ENCODE results near the gene C17orf113.

DNA sequence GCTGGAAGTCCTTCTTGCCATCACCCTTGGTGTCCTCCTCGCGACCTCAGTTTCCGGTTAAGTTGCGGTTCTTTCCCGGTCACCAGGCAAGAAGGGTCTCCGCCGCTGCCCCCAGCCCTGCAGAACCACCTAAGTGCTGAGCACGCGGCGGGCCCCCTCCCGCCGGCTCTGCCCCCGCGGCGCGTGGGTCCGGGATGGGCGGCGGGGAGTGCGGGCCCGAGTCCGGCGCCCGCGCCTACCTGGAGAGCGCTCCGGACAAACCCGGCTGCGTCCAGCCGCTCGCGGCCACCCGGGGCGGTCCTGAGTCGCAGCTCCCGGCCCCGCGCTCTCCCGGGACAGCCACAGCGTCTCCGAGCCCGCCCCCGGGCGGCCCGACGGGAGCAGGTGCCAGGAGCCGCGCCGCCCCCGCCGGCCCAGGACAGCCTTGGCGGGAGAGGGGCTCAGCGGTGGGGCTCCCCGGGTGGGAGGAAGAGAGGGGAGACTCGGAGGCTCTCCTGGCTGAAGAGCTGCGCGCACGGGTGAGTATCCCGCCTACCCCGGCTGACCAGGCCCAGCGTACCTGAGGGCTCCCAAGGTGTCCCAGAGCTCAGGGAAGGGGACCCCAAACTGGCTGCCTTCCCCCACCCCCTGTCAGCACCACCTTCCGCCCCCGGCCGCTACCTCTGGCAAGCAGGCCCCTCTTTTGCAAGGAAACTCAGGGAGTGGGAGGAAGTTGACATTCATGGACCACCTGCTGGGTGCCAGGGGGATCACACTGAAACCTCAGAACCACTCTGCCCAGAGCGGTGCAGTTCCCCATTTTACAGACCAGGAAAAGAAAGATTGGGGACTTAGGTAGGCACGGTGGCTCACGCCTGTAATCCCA, 22.2 kb upstream of the C17orf113 start:
- no peak for TF ChIP-seq POLR2A (IDR thresholded peaks at IDR 0.05; ENCODE audit: low read depth, low read length)
- TF ChIP-seq TAF1 (IDR thresholded peaks at IDR 0.05; ENCODE audit: low read depth, low read length): no peak
- TF ChIP-seq POLR2AphosphoS5 (IDR thresholded peaks at IDR 0.05; ENCODE audit: low read depth, low read length): no peak
- TF ChIP-seq POU2F2 (IDR thresholded peaks at IDR 0.05; ENCODE audit: low read depth, low read length): no peak
